Suppressor macrophage treated with lipopolysaccharide for 4 hours (primary cell): ENCODE measurements around the gene FBLN1.
A peak's percentile ranks its signal among the peaks of the same experiment; 100 is the strongest.
"Not testable (repeated sequence)": the region's sequence is repeated elsewhere in the genome, so short reads cannot be mapped to it uniquely, and the experiment has no call there.

Experiments used
- DNase-seq: peaks from one replicate; pipeline ENCODE4 v3.0.0-alpha.2; 2020

Gene FBLN1

DNA sequence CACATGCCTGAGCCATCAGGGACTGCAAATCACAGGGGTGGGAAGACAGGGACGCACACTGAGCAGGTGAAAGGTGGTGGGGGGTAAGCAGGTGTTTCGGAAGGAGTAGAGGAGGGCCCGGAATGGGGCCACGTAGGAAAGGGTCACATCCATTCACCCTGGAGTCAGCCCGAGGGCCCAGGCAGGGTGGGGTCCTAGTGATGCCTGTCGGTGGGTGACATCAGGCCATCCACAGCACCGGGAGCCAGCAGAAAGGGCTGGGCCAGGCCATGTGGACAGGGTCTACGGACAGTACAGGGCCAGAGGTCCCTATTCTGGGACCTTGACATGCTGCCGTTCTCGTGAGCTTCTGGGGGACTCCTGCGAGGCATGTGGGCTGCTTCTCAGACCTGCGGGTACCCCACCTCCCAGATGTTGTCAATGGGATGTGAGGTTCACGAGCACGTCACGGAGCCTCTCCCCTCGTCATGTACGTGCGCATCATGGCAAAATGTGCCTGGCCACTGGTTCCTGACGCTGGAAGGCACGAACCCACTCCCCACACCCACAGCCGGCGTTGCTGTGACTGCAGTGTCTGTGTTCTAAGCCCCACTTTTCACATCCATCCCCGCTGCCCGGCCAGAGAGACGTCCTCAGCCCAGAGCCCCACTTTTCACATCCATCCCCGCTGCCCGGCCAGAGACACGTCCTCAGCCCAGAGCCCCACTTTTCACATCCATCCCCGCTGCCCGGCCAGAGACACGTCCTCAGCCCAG lies 84.1 kb downstream of the FBLN1 start:
- DNase-seq = no peak

DNA sequence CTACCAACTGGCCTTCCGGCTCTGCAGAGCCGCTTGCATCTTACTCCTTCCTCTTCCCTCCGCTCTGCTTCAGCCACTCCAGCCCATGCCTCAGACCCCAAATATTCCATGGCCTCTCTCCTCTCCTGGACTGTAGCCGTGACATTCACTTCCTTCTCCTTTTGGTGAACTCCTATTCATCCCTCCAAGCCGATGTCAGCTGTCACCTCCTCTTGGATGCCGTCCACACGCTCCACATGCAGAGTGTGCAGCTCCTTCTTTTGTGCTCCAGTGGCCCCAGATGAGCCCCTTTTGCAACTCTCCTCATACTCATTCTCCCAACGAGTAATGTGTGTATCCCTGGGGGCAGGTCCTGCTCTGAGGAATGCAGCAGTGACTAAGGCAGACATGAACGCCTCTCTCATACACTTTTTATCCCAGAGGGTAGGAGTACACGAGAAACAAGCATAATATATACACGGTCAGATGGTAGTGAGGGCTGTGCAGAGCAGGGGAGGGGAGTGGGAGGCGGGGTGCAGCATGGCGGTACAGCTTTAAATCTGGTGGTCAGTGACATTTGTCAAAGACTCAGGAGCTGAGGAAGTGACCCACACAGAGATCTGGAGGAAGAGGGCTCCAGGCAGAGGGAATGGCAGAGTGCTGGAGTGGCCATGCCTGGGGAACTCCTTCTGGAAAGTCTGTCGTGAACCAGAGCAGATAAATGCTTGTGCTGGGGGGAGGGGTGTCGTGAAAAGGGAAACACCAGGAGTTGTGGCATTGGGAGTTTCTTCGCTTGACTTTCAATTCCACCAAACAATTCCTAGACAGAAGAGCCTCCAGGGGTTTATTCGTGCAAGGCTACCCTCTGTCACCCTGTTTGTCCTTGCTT lies 85.2 kb downstream of the FBLN1 start:
- DNase-seq = no peak

DNA sequence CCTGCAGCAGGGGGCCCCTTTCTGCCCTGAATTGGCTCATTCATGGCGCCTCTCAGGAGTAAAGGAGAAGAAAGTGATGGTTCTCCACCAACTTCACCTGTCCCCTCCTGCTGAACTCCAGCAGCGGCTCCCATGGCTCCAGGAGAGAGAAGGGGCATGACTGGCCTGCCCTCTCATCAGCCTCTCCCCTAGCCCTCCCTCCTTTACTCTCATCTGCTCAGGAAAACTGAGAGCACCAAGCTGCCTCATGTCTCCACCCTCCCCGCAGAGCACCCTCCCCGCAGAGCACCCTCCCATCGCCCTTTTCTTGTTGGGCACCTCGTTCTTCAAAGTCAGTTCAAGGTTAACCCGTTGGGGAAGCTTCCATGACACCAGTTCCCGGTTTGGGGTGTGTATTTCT lies 86.9 kb downstream of the FBLN1 start:
- DNase-seq = no peak

DNA sequence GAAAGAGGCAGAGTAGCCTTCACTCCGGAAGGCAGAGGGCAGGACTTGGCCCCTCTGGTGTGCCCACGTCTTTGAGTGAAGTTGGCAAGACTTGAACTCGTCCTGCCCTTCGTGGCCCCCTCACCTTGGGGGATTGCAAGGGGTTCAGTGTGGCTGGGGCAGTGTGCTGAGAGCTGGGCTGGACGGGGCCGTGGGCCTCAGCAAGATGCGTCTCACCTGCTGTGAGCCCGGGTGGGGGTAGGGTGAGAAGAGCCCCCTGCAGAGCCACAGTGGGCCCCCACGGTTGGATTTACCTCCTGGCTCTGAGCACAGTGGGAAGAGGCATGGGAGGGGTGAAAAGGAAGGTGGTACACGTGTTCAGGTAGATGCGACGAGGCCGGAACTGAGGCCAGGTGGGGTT lies 87.6 kb downstream of the FBLN1 start:
- DNase-seq = no peak

DNA sequence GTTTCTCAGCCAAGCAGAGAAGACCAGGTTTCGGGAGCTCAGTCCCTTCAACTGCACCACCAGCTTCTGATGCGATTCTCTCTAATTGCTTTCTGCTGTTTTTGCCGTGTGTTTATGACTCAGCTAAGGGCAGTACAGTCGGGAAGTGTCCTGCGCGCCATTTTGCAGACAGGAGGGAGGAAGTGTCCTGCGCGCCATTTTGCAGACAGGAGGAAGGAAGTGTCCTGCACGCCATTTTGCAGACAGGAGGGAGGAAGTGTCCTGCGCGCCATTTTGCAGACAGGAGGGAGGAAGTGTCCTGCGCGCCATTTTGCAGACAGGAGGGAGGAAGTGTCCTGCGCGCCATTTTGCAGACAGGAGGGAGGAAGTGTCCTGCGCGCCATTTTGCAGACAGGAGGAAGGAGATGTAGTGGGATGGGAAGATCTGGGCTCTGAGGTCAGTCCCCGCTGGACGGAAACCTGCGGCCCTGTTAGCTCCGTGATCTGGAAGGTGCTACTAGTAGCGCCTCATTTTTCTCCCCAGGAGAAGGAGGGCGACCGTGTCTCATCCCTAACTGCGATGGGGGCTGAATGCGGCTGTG lies 89.0 kb downstream of the FBLN1 start:
- DNase-seq = not testable (repeated sequence)

DNA sequence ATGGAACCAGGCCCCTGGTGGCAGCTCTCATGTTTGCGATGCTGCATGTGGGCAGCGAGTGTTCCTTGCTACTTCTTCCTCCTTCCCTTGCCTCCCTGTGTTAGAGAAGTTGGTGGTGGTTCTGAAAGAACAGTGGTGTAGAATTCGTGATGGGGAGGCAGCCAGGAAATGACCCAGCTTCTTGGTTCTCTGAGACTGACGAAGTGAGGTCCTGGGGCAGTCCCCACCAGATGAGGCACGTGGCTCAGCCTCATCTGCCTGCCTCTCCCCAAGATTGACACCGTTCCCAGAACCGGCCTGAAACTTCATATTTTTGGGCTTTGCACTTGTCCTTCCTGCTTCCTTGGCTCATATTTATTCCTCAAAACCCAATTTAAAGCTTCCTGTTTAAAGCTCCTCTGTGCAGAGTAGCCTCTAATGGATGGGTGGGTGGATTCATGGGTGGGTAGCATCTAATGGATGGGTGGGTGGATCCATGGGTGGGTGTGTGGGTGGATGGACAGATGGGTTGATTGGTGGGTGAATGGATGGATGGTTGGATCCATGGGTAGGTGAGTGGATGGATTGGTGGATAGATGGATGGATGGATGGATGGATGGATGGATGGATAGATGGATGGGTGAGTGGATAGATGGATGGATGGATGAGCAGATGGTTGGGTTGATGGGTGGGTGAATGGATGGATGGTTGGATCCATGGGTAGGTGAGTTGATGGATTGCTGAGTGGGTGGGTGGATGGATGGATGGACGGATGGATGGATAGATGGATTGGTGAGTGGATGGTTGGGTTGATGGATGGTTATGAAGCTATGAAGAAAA lies 91.6 kb downstream of the FBLN1 start:
- no peak for DNase-seq

DNA sequence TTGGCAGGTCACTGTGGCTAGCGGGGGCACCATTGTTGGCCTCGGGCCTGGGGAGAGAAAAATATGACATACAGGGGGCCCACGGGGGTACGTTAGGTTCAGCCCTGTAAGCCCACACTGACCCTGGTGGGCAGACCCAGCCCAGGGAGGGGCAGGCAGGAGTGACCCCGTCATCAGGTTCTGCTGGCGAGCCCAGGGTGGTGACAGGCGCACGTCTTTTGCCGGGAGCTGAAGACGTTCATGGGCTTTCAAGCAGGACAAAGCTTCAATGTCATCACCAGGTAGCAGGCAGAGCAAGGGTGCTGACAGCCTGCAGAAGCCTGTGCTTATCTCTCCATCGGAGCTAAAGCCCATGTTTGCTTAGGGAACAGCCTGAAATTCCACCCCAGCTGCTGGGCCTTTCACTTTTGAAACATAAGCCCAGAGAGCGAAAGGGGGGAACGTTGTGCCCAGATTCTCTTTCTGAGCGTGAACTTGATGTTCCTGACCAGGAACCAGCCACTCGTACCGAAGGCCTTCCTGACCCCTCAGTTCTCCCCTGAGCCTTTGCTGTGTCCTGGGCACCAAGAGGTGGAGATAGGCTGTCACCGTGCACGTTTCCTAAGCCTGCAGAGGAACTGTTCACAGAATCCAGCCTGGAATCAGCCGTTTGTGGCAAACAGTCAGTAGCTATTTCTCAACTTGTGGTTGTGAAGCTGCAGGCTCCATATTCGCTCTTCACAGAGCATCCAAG lies 94.9 kb downstream of the FBLN1 start:
- no peak for DNase-seq

DNA sequence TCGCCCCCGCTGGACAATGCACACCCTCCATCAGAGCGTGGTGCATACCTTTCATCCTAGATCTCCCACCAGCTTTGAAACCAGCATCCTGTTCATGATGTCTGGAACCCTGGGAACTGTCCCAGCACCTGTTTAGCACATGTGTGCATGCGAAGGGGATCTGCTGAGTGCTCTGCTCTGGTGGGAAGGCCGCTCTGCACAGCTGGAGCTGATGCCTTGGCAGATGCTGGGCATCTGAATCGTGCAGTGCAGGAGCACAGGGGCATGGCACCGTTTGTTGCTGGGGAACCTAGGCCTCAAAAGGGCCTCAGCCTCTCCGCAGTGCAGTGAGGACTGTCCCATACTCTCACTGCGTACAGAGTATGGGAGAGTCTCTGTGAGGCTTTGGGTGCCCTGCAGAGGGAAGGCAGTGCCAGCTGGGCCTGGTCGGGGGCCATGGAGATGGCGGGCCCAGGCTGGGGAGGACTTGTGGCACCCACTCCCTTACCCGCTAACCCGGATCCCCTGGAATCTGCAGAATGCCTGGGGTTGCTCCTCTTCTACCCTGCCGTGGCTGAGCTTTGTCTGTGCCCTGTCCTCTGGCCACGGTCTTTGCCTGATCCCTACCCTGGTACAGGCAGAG lies 96.0 kb downstream of the FBLN1 start:
- DNase-seq = no peak

DNA sequence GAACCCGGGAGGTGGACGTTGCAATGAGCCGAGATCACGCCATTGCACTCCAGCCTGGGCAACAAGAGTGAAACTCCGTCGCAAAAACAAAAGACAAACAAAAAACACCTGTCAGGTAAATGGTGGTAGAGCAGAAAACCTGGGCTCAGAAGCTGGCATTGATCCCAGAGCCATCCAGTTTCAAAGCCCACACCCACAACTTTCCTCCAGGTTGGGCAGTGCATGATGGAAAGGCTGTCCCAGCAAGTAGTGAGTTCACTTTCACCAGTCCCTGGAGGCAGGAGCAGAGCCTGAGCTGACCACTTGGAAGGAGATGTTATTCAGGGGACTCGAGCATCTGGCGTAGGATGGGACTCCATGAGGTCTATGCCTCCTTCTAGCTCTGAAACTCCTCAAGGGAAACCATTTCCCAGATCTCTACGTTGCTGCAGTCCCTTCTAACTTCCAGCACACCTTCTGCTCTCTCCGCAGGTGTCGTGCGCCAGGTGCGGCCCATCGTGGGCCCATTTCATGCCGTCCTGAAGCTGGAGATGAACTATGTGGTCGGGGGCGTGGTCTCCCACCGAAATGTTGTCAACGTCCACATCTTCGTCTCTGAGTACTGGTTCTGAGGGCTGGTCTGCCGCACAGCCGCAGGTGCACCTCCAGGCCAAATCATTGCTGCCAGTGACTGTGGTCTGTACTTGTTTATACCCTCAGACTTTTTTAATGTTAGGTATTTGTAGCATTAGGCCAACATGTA lies 97.3 kb downstream of the FBLN1 start:
- no peak for DNase-seq

DNA sequence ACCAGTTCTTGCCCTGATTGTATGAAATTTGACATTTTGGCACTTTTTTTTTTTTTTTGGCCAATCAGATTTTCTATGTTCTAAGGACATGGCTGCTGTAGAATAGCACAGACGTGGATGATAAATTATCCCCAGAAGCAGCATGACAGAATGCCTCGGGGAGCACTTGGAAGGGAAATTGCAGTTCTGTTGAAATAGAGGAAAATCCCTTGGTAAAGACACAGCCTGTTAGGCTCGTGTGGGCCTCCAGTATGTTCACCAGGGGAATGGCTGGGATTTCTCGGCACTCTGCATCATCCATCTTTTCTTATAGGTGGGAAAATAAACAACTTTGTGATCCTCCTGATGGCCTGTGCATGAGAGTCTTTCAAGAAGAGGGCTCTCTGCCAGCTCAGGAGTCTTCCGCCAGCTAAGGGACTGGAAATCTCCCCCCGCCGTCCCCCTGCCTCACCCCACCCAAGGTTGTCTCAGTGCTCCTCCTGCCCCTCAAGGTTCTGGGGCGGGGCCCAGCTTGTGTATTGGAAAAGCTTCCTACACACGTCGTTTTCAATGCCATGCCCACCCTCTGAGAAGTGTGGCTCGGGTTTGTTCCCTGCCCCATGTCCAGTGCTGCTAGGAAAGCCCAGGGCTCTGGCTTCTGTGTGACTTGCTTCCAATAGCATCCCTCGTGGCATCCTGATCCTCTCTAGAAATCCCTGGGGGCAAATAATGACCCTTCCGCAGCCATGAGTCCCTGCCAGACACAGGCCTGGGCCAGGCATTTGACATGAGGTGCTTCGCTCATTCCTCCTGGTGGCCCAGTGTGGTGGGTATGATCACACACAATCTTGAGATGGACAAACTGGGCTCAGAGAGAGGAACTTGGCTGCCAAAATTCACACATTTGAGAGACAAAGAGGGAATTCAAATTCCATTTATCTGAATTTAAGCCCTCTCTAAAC lies 98.4 kb downstream of the FBLN1 start:
- peak; percentile 76 for DNase-seq

DNA sequence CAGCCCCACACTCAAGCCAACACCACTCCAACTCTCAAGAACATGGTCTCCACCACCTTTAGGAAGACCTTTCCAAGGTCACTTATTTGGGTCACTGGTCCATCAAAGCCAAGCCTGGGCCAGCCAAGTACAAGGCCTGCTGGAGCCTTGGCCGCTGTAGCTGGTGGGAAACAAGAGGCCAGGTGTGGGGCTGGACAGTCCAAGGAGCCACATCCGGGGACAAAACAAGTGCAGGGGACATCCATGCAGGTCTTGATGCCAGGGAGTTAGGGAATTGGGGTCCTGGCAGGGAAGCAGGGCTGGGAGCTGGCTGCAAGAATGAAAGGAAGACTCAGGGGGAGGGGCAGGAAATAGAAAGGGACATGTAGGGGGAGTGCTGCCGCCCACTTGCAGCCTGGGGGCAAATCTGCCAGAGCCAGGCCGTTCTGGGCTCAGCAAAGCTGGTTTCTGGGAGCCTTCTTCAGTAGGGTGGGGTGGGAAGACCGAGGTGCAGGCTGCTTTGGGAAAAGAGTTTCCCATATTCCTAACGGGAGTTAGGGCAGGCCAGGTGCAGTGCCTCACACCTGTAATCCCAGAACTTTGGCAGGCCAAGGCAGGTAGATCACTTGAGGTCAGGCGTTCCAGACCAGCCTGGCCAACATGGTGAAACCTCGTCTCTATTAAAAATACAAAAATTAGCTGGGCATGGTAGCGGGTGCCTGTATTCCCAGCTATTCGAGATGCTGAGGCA lies 99.5 kb downstream of the FBLN1 start:
- no peak for DNase-seq

DNA sequence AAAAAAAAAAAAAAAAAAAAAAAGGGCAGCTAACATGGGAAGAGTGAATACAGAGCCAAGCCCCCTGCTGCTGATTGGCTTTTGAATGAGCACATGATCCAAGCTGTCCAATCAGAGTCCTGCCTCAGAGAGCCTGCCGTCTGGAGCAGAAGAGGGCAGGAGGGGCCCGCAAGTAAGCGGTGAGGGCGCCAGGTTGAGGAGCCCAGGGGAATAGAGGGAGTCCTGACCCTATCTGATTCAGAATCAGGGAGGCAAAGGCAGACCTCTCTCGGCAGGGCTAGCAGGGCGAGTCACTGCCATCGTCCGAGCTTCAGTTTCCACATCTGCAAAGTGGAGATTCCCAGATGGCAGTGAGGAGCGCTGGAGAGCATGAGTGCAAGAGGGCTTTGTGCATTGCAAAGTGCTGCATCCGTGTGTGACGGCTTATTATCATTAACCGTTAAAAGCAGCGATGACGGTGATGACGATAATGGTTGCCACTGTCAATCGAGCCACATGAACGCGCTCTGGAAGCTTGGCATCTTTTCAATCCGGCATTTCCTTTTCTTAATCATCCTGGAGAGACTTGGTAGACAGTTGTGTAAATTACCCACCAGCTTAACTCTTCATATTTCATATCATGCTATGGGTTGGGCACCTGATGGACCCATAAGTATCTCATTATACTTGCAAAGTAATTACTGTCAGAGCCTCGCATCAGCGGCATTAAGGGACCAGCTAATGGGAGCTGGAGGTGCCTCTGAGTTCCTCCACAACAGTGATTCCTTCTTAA lies 100.3 kb downstream of the FBLN1 start:
- peak; percentile 27 for DNase-seq

DNA sequence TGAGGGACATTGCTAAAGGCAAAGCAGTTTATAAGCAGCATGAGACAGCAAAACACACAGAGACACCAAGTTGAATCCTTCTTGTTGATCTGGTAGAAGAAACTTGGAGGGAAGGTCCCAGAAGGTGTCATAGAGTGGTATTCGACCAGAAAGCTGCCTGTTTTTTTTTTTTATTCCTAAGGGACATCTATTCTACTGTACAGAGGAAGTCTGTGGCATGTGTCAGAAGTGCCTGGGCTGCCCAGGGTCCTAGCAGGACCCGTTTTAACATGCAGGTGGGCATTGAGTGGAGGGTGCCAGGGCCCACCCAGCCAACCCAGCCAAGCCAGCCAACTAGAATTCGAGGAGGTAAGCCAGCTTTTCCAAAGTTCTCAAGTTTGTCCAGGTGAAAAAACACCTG lies 100.9 kb downstream of the FBLN1 start:
- no peak for DNase-seq

DNA sequence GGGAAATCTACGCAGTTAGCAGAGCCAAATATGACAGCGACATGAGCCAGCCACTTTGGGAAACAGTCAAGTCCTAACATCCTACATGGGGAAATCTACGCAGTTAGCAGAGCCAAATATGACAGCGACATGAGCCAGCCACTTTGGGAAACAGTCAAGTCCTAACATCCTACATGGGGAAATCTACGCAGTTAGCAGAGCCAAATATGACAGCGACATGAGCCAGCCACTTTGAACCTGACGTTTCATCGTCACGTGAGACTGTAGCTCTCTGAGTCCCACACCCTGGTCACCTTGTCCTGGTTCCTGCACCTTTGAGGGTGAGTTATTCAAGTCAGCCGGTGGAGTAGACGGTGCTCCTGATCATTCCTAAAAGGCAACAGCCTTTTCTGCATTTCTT lies 105.4 kb downstream of the FBLN1 start:
- DNase-seq = peak; percentile 54

DNA sequence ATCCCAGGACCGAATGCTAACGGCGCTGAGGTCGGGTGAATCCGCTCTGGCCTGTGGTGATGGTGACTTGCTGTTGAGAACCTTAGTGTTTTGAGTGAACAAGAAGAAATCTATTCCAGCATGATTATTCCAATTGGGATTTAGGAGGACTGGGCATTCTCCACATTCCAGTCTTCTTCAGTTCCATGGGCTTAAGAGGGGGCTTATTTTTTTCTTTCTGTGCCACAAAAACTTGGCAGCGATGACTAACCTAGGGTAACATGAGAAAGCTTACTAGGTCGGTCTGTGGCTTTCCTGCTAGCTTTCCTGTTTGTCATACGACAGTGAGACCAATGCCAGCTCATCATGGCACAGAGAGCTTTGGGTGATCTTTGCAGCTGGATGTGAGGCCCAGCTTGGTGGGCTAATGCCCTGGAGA lies 106.1 kb downstream of the FBLN1 start:
- DNase-seq = peak; percentile 78

DNA sequence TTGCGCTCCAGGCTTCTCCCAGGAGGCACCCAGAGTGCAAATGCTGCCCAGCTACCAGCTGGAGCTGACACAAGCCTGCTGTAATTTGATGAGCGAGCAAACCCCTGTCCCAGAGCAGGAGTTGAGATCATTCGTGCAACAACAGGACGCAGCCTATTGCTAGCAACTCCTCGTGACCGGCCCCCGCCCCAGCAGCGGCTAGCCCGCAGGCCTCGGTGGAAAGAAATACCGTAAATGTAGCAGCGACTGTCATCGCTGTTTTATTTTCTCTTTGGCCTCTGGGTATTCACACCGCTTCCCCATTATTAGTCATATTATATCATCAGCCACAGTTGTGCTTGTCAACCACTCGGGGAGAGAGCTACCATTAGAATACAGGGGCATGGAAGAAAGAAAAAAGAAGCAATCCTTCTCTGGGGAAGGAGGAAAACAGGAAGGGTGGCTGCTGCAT lies 109.8 kb downstream of the FBLN1 start:
- DNase-seq = peak; percentile 93

DNA sequence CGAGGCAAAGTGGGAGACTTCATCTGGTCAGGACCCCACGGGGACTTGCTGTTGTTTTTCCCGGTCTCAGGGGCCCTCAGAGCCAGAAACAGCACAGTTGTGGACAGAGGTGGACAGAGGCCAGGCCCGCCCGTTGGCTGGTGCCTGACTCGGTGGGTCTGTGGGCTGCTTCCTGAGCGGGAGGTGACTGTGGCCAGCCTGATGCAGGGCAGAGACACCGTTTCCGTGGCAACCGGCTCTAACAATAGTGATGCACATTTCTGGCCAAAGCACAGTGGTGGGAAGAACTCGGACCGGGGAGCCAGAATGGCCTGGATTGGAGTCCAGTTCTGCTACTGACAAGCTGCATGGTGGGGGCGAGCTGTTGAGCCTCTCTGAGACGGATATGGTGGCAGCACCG lies 110.3 kb downstream of the FBLN1 start:
- DNase-seq = no peak

DNA sequence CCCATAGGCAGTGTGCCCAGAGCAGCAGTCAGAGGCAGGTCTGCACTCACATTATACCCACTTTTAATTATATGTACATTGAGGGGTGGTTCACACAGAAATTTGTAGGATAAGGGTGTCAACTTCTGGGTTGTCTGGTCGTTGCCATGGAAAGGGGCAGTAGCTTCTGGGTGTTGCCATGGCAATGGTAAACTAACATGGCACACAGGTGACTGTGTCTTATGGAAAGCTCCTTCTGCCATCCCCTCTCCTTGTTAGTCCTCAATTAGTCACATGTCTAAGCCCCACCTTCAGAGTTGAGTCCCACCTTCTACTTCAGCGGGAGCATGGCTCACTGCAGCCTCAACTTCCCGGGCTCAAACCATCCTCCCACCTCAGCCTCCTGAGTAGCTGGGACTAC lies 112.7 kb downstream of the FBLN1 start:
- no peak for DNase-seq
